HG03139 (cell line): Measurements from ENCODE around the gene COA7.
"Not testable (repeated sequence)": the region's sequence is repeated elsewhere in the genome, so short reads cannot be mapped to it uniquely, and the experiment has no call there.

Experiments
- ATAC-seq: cut with Tn5 transposase; IDR thresholded peaks from one replicate; pipeline ENCODE4 v1.9.1; 2021; ENCODE audit not compliant: unreplicated experiment

The COA7 gene

GRCh38 chr1:52706136-52706670 is 8.1 kb upstream of the COA7 start:
- ATAC-seq, result no peak

DNA sequence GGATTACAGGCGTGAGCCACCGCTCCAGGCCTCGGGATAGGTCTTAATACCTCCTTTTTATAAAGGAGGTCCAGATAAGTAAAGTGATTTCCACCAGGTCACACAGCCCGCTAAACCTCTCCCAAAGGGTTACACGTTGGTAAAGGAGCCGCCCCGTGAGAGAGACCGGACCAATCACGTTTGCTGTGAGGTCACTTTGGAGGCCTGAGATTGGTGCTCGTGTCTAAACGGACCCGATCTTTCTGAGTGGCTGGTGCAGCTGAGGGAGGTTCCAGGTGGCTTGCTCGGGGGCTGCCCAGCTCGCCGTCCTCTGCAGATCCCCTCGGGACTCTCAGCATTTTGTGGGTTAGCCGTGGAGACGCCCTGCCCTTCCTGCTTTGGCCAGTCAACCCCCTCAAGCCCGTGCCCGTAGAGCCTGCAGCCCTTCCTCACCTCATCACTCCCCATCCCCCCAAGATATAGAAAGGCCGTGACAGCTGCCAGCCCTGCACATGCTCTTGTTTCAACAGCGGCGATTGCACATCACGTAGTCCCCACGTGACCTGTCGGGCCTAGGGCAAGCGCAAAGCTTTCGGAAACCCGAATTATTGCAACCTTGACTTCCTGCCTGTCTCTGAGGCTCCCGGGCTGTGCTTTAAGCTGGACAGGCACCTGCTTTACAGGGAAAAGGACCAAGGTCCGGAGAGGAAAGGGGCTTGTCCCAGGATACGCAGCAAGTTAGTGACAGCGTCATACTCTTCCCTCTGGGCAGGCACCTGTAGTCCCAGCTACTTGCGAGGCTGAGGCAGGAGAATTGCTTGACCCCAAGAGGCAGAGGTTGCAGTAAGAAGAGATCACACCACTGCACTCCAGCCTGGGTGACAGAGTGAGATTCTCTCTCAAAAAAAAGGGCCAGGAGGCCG is 5.0 kb upstream of the COA7 start:
- ATAC-seq, result peak; percentile 83

DNA sequence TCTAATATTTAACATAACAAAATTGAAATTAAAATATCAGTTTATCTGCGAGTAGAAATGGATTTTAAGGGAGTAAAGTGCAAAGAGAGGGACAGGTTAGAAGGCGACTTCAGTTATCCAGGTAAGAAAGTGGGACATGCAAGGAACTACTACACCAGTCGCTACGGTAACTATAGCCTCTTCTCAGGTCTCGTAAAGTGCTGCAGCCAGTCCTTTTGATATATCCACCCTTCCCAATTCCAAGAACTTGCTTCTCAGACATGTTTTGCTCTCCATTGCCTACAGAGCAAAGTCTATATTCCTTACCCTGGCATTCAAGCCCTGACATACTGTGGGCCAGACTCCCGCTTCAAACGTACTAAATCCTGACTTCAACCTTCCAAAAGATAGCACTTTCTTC is 2.5 kb downstream of the COA7 start:
- no peak for ATAC-seq

DNA sequence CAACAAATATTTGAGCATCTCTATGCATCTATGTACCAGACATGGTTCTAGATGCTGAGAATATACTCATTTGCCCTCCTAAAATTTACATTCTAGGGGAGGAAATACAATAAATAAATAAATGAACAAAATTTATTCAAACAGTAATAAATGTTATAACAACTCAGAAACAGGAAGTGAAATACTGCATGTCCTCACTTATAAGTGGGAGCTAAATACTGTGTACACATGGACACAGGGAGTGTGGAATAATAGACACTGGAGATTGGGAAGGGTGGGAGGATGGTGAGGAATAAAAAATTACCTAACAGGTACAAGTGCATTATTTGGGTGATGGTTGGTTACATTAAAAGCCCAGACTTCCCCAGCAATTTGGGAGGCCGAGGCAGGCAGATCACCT is 4.3 kb downstream of the COA7 start:
- no peak for ATAC-seq

DNA sequence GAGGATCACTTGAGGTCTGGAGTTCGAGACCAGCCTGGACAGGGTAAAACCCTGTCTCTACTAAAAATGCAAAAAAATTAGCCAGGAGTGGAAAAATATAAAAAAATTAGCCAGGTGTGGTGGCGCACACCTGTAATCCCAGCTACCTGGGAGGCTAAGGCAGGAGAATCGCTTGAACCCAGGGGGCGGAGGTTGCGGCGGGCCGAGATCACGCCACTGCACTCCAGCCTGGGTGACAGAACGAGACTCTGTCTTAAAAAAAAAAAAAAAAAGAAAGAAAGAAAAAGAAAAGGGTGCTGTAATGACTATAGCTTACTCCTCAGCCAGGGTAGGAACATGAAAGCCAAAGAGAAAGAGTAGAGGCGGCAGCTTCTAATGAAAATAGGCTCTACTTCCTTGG is 4.8 kb downstream of the COA7 start:
- not testable (repeated sequence) for ATAC-seq

GRCh38 chr1:52692697-52693096 is 5.5 kb downstream of the COA7 start:
- ATAC-seq, result no peak

GRCh38 chr1:52691821-52692220 is 6.3 kb downstream of the COA7 start:
- no peak for ATAC-seq

DNA sequence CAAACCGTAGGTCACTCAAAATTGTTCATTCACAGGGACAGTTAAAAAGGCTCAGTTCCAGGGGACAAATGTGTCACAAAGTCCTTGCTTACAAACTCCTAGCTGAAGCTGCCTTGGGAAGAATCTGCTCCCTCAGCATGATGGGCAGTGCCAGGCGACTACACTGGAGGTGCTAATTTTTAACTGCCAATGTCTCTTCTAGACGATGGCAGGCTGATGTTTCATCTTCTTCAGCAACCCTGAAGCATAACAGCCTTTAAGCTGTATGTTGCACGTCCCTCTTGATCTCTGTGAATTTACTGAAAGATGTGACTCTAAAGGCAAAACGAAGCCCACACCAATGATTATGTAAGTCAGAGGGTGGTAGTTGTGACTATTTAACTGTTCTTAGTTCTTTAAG is 11.3 kb downstream of the COA7 start:
- no peak for ATAC-seq

GRCh38 chr1:52686261-52686751 is 11.8 kb downstream of the COA7 start:
- peak; percentile 75 for ATAC-seq

DNA sequence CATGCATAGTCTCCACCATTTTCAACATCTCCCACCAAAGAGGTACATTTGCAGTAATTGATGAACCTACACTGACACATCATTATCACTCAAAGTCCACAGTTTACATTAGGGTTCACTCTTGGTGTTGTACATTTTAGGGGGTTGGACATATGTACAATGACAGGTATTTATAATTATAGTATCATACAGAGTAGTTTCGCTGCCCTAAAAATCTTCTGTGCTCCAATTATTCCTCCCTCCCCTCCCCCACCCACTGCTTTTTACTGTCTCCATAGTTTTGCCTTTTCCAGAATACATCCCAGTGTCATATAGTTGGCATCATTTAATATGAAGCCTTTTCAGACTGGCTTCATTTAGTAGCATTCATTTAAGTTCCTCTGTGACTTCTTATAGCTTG is 13.6 kb downstream of the COA7 start:
- ATAC-seq, result no peak

- no peak for ATAC-seq
Observed at GRCh38 chr1:52683367-52683940, 14.7 kb downstream of the COA7 start.

- ATAC-seq, result no peak
Observed at GRCh38 chr1:52681136-52681535, 17.0 kb downstream of the COA7 start.

DNA sequence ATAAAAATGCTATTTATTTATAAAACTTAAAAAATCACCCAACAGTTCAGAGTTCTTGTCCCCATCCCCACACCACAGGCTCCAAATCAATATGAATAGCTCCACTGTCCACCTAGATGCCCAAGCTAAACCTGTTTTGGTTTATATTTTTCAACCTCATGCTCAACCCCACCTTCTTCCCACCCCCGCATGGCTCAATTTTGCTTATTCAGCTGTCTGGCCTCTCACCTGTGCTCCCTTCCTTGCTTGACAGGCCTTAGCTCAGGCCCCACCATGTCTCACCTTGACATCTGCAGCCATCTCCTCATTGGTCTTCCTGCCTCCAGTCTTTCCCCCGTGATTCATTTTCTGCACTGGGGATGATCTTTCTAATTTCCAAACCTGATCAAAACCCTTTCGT is 17.8 kb downstream of the COA7 start:
- no peak for ATAC-seq

DNA sequence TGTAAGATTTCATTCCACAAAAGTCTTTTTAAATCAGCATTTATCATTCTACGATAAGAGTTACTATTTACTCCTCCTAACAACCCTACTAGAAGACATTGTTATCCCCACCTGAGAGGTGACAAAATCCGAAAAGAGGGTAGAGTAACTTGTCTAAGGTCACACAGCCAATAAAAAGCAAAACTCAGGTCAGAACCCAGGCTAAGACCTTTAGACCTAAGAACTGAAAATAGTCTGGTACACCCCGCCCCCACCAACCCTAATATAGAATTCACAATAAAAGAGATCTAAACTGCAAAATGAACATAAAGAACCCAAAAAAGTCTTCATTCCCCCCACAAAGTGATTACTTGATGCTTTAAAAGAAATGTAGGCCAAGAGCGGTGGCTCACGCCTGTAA is 18.6 kb downstream of the COA7 start:
- ATAC-seq, result no peak

DNA sequence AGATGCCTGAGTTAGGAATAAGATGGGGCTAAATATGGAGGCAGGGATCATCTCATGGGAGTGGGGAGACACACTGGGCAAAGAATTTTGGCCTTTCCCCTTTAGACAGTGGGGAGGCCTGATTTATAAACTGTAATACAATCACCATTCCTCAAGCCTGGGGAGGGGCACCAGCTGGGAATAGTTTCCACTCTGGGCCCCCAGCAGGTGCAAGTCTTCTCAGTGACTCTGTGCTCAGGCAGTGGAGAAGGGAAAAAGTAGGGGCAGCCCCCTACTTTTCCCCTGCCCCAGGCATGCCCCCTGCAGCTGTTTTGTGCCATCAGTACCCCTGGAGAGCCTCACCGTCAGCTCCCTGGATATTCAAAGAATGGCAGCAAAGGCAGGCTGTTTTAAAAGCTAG is 19.1 kb downstream of the COA7 start:
- ATAC-seq, result no peak

DNA sequence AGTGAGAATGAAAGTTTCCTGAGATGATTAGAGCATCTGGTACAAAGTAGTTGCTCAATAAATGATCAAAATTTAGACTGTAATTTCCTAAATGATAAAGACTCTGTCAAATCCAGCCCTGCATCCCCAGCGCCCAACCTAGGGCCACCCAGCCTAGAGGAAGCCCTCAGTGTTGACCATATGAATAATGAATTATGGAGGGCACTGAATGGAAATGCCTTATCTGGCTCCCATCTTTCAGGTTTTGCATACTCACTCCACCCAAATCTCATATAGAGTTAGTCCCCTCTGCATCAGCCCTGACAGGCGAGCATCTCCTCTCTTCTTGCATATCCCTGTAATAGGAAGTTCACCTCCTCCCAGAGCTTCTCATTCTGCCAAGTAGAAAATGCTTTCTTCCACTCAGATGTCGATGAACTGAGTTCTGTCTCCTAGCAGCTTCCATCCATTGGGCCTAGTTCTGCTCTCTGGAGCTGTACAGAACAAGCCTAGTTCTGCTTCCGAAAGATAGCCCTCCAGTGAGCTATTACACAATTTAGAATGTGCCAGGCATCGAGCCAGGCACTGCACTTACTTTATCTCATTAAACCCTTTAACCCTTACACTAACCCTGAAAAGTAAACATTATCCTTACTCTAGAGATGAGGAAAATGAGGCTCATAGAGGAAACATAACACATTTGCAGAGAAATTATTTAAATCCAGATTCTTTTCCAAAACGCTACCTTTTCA is 20.9 kb downstream of the COA7 start:
- no peak for ATAC-seq

DNA sequence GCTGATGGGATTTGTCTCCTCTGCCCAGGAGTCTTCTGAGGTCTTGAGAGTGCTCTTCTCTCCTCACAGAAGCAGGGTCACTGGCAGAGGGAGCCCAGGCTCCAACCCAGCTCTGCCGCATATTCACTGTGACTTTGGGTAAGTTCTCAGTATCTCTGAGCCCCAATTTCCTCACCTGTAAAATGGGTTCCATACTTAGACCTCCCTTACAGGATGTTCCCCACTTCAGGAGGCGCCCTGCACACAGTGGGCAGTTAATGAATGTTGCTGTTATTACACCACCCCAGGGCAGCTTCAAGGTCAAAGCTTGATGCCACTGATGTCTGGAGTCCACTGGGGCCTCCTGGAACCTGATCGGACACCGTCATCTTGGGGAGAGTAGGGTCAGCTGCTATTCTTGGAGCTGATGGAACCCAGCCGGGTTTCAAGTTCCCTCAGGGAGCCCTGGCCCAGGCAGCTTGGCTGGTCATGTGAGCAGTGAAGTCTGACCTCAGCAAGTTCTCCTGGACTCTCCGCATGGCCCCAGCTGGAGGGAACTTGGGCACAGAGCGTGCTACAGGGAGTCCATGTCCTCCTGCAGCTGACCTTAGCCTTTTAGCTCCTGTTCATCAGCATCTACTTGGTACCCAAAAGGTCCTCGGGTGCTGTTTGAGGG is 21.8 kb downstream of the COA7 start:
- ATAC-seq, result no peak

DNA sequence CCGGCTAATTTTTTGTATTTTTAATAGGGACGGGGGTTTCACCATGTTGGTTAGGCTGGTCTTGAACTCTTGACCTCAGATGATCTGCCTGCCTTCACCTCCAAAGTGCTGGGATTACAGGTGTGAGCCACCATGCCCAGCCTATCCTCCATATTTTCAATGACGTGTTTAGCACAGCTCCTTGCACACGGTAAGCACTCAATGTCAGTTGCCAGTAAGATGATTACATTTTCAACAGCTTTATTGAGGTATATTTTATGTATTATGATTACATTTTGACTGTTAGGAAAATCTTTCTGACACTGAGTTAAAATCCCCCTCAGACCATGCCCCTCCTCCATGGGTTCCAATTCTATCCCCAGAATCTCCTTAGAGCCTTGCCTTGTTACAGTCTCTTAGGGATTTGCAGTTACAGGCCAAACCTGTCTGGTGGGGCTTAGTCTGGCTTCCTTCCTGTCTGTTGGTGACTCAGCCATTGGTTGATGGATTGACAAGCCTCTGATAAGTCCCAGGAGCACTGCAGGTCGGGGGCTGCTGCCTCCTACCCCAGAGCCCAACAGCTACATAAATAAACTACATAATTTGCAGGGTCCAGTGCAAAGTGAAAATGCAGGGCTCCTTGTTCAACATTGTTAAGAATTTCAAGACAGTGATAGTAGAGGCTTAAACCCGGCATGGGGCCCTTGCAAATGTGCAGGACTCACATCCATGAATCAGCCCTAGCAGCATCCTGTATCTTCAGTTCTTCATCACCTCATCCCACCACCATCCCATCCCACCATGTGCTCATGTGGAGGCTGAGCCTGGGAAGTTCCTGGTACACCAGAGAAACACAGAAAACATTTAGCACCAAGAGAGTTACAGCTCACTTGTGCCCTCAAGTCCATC is 23.4 kb downstream of the COA7 start:
- no peak for ATAC-seq

- ATAC-seq, result no peak
Observed at GRCh38 chr1:52673513-52673912, 24.6 kb downstream of the COA7 start.

DNA sequence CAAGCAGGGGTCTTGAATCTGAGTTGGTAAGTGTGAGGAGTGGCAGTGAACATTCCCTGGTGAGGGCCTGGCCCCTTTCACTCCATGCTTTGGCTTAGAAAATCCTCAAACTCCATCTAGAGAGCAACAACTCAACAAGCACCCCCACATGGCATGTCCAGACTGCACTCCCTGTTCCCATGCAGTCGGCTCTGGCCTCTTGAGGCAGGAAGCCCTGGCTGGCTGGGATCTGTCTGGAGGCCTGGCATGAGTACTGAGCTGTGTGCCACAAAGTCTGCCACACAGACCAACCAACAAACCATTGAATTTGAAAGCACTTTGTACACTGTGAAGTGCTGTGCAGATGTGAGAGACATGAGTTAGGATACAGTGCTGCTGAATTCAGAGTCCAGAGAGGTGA is 25.2 kb downstream of the COA7 start:
- no peak for ATAC-seq
